PC-3 (cell line): Measurements from ENCODE around the gene KSR2.

ENCODE experiments used
- CTCF ChIP-seq: fragments of 300-600 bp; sonication (generic); conservative IDR thresholded peaks from 2 replicates; pipeline ENCODE4 v1.5.1; 2017; ENCODE audit warnings: antibody characterized with exemption, low read depth, mild to moderate bottlenecking, low read length
- EZH2 ChIP-seq: fragments of 300-600 bp; sonication (generic); IDR thresholded peaks from one replicate; pipeline ENCODE4 v1.6.1; 2017; ENCODE audit warnings: antibody characterized with exemption, mild to moderate bottlenecking, low read length; ENCODE audit not compliant: unreplicated experiment

- TF ChIP-seq EZH2 (no peak), CTCF (peak; percentile 88)
These were observed 110.9 kb downstream of the KSR2 start for GRCh38 chr12:117857632-117858612.
